ENCODE measurements around the gene DDOST. TPM values are rescaled to one million over a fixed set of nuclear protein-coding genes. Genes with fewer than 3 reads are reported as not detected.

The DDOST gene
- total RNA-seq, 1 donor from 2014 or later, result 161 TPM

DNA sequence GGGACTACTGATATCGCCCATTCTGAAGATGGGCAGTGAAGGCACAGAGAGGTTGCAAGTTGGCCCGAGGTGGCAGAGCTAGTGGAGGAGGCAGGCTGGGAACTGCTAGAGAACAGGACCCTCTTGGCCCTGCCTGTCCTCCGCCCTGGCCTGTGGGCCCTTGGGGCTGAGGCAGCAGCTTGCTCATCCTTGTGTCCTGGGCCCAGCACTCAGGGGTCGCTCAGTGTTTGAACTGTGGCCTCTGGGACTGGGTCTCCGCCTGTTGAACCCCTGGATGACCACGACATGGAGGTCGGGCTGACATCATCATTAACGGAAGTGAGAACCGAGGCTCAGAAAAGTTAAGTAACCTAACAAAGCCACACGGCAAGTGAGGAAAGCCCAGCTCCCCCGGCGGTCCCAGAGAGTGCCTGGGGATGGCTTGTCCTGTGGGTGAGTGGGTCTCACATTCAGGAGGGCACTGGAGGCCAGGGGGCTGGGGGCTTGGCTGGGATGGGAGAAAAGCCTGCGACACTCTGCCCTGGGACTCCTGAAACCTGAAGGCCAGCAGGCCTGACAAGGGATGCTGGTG is 23.0 kb upstream of the DDOST start:
- ATAC-seq, result no peak

DNA sequence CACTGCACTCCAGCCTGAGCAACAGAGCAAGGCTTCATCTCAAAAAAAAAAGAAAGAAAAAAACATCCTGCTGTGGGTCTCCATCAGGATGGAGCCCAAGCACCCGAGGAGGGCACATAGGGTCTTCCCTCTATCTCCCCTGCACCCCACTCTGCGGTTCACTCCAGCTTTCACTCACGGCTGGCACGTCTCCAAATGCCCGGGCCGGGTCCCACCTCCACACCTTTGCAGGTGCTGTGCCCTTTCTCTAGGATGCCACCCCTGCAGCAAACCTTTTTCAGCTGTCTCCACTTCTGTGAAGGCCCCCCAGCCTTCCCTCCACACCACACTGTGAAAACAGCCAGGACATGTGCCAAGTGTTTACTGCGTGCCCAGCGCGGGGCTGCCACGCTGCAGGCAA is 22.4 kb upstream of the DDOST start:
- H3K4me3 ChIP-seq, result no peak overlapping the region
- H3K9me3 ChIP-seq, result no peaks in the 10 kb centered on the region
- no peak overlapping the region for H3K27ac ChIP-seq
- no peak for TF ChIP-seq CTCF (IDR thresholded peaks at IDR 0.05)
- H3K36me3 ChIP-seq, result no peaks in the 10 kb centered on the region
- H3K4me1 ChIP-seq, result no peaks in the 10 kb centered on the region
- no peaks in the 10 kb centered on the region for H3K27me3 ChIP-seq
- DNase-seq (no peak), ATAC-seq (no peak)
- intact Hi-C loops (cut with DNase I), result no loop called here

More for the DNA sequence above, 23.0 kb upstream of the DDOST start:
- intact Hi-C loops (cut with DNase I), result no loop called here
- no peaks in the 10 kb centered on the region for H3K27me3 ChIP-seq
- H3K27ac ChIP-seq, result peak overlapping the region; percentile 75
- no peaks in the 10 kb centered on the region for H3K4me1 ChIP-seq
- DNase-seq, result no peak
- H3K36me3 ChIP-seq, result no peaks in the 10 kb centered on the region
- TF ChIP-seq CTCF (IDR thresholded peaks at IDR 0.05), result no peak
- peak overlapping the region; percentile 43 for H3K4me3 ChIP-seq
- no peaks in the 10 kb centered on the region for H3K9me3 ChIP-seq

GRCh38 chr1:20682571-20683236 is 21.5 kb upstream of the DDOST start:
- DNase-seq, result no peak
- no peaks in the 10 kb centered on the region for H3K27me3 ChIP-seq
- peak; percentile 12 for ATAC-seq
- H3K4me1 ChIP-seq, result no peaks in the 10 kb centered on the region
- no peak overlapping the region for H3K27ac ChIP-seq
- no peak for TF ChIP-seq CTCF (IDR thresholded peaks at IDR 0.05)
- no peaks in the 10 kb centered on the region for H3K36me3 ChIP-seq
- no peaks in the 10 kb centered on the region for H3K9me3 ChIP-seq
- intact Hi-C loops (cut with DNase I), result no loop called here
- H3K4me3 ChIP-seq, result no peak overlapping the region

GRCh38 chr1:20681999-20682398 is 20.8 kb upstream of the DDOST start:
- H3K27me3 ChIP-seq, result no peaks in the 10 kb centered on the region
- no peak for TF ChIP-seq CTCF (IDR thresholded peaks at IDR 0.05)
- no peaks in the 10 kb centered on the region for H3K36me3 ChIP-seq
- H3K4me3 ChIP-seq, result no peak overlapping the region
- no peaks in the 10 kb centered on the region for H3K9me3 ChIP-seq
- ATAC-seq (no peak), DNase-seq (no peak)
- no peaks in the 10 kb centered on the region for H3K4me1 ChIP-seq
- H3K27ac ChIP-seq, result no peak overlapping the region
- intact Hi-C loops (cut with DNase I), result no loop called here

DNA sequence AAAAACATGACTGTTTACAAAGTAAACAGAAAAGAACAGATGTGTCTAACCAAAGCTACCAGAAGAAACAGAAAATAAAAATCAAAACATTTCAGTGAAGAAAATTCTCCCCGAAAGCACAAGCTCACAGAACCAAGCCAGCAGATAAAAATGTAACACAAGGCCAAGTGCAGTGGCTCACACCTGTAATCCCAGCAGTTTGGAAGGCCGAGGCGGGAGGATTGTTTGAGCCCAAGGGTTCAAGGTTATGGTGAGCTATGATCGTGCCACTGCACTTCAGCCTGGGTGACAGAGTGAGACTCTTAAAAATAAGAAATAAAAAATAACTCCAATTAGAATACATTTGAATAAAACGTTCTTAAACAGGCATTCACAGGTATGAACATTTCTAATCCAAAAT is 19.1 kb upstream of the DDOST start:
- intact Hi-C loops (cut with DNase I), result no loop called here
- no peak for TF ChIP-seq CTCF (IDR thresholded peaks at IDR 0.05)
- no peak for ATAC-seq

More for the DNA sequence above, 19.1 kb upstream of the DDOST start:
- no peak overlapping the region for H3K27ac ChIP-seq
- no peak for DNase-seq
- no peaks in the 10 kb centered on the region for H3K4me1 ChIP-seq
- H3K9me3 ChIP-seq, result no peaks in the 10 kb centered on the region
- H3K36me3 ChIP-seq, result no peaks in the 10 kb centered on the region
- no peak overlapping the region for H3K4me3 ChIP-seq
- H3K27me3 ChIP-seq, result no peaks in the 10 kb centered on the region
